Endothelial cell of umbilical vein (primary cell): ENCODE measurements around the gene KCNK10. TPM values are rescaled to one million over a fixed set of nuclear protein-coding genes. Genes with fewer than 3 reads are reported as not detected.

Experiments
- BruUV-seq: library from RNA; stranded (reverse); fragments of 400-500 nt; replicated peaks from 2 replicates; lab custom pipeline; 2021; lab: Mats Ljungman, UMichigan
- CTCF ChIA-PET: fragments of 300-600, 350-600 bp; sonication (Branson Sonifier 250); formaldehyde crosslinking; loops from one replicate; lab custom pipeline; 2021; ENCODE audit warnings: antibody characterized with exemption, inconsistent platforms; lab: Charles Lee
- POLR2A ChIA-PET: fragments of 300-600, 350-600 bp; sonication (Branson Sonifier 250); formaldehyde crosslinking; loops from one replicate; lab custom pipeline; 2021; ENCODE audit warnings: antibody characterized with exemption, inconsistent platforms; lab: Charles Lee
- DNase-seq: peaks from one replicate; pipeline ENCODE4 v3.0.0-alpha.2; 2011; ENCODE audit warnings: low read depth, low spot score
- FAIRE-seq: peaks from 2 replicates; lab custom pipeline; 2011; peaks lifted over from hg19 to GRCh38; lab: Jason Lieb, UNC
- H2AFZ ChIP-seq: 2 replicates; pipeline ENCODE4 v1.6.0; 2012; ENCODE audit warnings: low read depth, low read length, control low read depth, inconsistent platforms
- H3K27ac ChIP-seq: 2 replicates; pipeline ENCODE4 v1.5.1; 2011; ENCODE audit warnings: low read depth, mild to moderate bottlenecking, control low read depth, low read length, moderate library complexity; ENCODE audit not compliant: insufficient read depth
- H3K27me3 ChIP-seq, 2 experiments: 2 replicates each; pipeline versions ENCODE4 v1.6.0 to v1.6.1; 2011; ENCODE audit warnings: low read length in 2 of 2, mixed read lengths in 1 of 2; ENCODE audit not compliant: control insufficient read depth in 2 of 2, insufficient read depth in 2 of 2
- H3K36me3 ChIP-seq, 2 experiments: 2 replicates in 1 of 2; 3 replicates in 1 of 2; pipeline ENCODE4 v1.5.1; 2011; ENCODE audit warnings: low read length in 2 of 2, mild to moderate bottlenecking in 1 of 2, moderate library complexity in 1 of 2; ENCODE audit not compliant: control insufficient read depth in 2 of 2, insufficient read depth in 2 of 2; ENCODE audit errors: extremely low read depth in 1 of 2
- H3K4me1 ChIP-seq: 3 replicates; pipeline ENCODE4 v1.5.1; 2011; ENCODE audit warnings: mild to moderate bottlenecking, low read length; ENCODE audit not compliant: control insufficient read depth, insufficient read depth; ENCODE audit errors: extremely low read depth
- H3K4me2 ChIP-seq: 2 replicates; pipeline ENCODE4 v1.6.1; 2011; ENCODE audit warnings: low read length, control low read depth, mixed read lengths; ENCODE audit not compliant: insufficient read depth
- H3K4me3 ChIP-seq, 3 experiments: fragments of 200-600 bp in 1 of 3; sonication (generic), shearing (Covaris generic) in 1 of 3; replicated peaks in 1 of 3; 2 replicates each; pipeline ENCODE4 v1.5.1; 2011 to 2016; ENCODE audit warnings: control low read depth in 3 of 3, low read length in 3 of 3, mild to moderate bottlenecking in 2 of 3, inconsistent platforms in 1 of 3, low read depth in 1 of 3, moderate library complexity in 1 of 3; ENCODE audit not compliant: insufficient read depth in 1 of 3
- H3K79me2 ChIP-seq: 2 replicates; pipeline ENCODE4 v1.6.0; 2012; ENCODE audit warnings: low read length, inconsistent platforms; ENCODE audit not compliant: control insufficient read depth, insufficient read depth
- H3K9ac ChIP-seq: replicated peaks from 2 replicates; pipeline ENCODE3; 2011; ENCODE audit warnings: low read length, control low read depth; ENCODE audit not compliant: insufficient read depth; ENCODE audit errors: extremely low read depth
- H3K9me1 ChIP-seq: replicated peaks from 3 replicates; pipeline ENCODE4 v1.6.0; 2011; ENCODE audit warnings: mild to moderate bottlenecking, low read length; ENCODE audit not compliant: control insufficient read depth, insufficient read depth; ENCODE audit errors: extremely low read depth
- H3K9me3 ChIP-seq: replicated peaks from 2 replicates; pipeline ENCODE4 v1.5.1; 2012; ENCODE audit warnings: low read length, inconsistent platforms; ENCODE audit not compliant: control insufficient read depth, insufficient read depth
- H4K20me1 ChIP-seq: replicated peaks from 2 replicates; pipeline ENCODE3; 2011; ENCODE audit warnings: mild to moderate bottlenecking, low read length; ENCODE audit not compliant: control insufficient read depth, insufficient read depth; ENCODE audit errors: extremely low read depth
- CTCF ChIP-seq, 2 donors: IDR thresholded peaks; 1 replicate in 1 of 2; 2 replicates in 1 of 2; pipeline ENCODE4 v1.5.1; 2011; ENCODE audit warnings: low read length in 2 of 2, mild to moderate bottlenecking in 2 of 2, moderate library complexity in 2 of 2, control low read depth in 1 of 2, inconsistent platforms in 1 of 2, low read depth in 1 of 2; ENCODE audit not compliant: insufficient read depth in 1 of 2; ENCODE audit errors: extremely low read depth in 1 of 2
- EZH2 ChIP-seq: IDR thresholded peaks from 2 replicates; pipeline ENCODE4 v1.6.1; 2012; ENCODE audit warnings: borderline replicate concordance, low read depth, mild to moderate bottlenecking, moderate library complexity, low read length, inconsistent platforms; ENCODE audit not compliant: severe bottlenecking
- GATA2 ChIP-seq: IDR thresholded peaks from 2 replicates; pipeline ENCODE4 v1.7.0; 2011; ENCODE audit warnings: low read depth, mild to moderate bottlenecking, moderate library complexity, mixed read lengths, low read length; ENCODE audit not compliant: insufficient read length, insufficient read depth
- JUN ChIP-seq: IDR thresholded peaks from 2 replicates; pipeline ENCODE4 v1.6.1; 2011; ENCODE audit warnings: borderline replicate concordance, low read depth; ENCODE audit not compliant: insufficient read length, insufficient read depth
- MAX ChIP-seq: IDR thresholded peaks from 2 replicates; pipeline ENCODE4 v1.6.1; 2011; ENCODE audit not compliant: insufficient read depth, insufficient read length
- MYC ChIP-seq: IDR thresholded peaks from one replicate; pipeline ENCODE4 v1.6.1; 2011; ENCODE audit warnings: mild to moderate bottlenecking, low read depth, low read length
- POLR2AphosphoS5 ChIP-seq: IDR thresholded peaks from 2 replicates; pipeline ENCODE4 v1.6.1; 2012; ENCODE audit warnings: low read depth, mild to moderate bottlenecking, control low read depth, low read length, moderate library complexity; ENCODE audit not compliant: insufficient read depth
- dilution Hi-C: fragments of 300-500 bp; cut with MboI; formaldehyde crosslinking; loops from one replicate; pipeline ENCODE4 v1.15.0; 2019; ENCODE audit warnings: low sequenced_read_pairs; ENCODE audit not compliant: extremely low pct_ligation_motif_present
- intact Hi-C: fragments of 100-400 bp; cut with micrococcal nuclease; formaldehyde crosslinking; loops from one replicate; pipeline ENCODE4 v1.10.0; 2022
- polyA plus RNA-seq, 4 experiments: library from polyadenylated mRNA; depleted of rRNA in 3 of 4; stranded (reverse) in 3 of 4; unstranded in 1 of 4; fragments of >200 nt; gene quantifications; 2 replicates each; pipeline versions ENCODE4 v1.2.1 to v1.2.3, GENCODE V29; 2011 to 2012; ENCODE audit warnings: missing spikeins in 1 of 4
- total RNA-seq: library from RNA; stranded (reverse); gene quantifications from 2 replicates; pipeline ENCODE4 v1.2.3, GENCODE V29; 2021

The KCNK10 gene
- total and polyA plus RNA-seq, 2 donors (not counting 3 experiments of a cell fraction or from before 2014, with no cell fraction given) = not detected

- Histone ChIP-seq H3K4me1 (no peaks in the 10 kb centered on the region), H3K9me3 (no peaks in the 10 kb centered on the region), H3K36me3 (no peaks in the 10 kb centered on the region), H3K4me3 (no peak overlapping the region), H3K9ac (no peak overlapping the region), H4K20me1 (no peaks in the 10 kb centered on the region), H3K27ac (no peak overlapping the region), H3K79me2 (no peaks in the 10 kb centered on the region), H3K27me3 (no peaks in the 10 kb centered on the region), H2AFZ (no peak overlapping the region), H3K4me2 (no peak overlapping the region), H3K9me1 (no peaks in the 10 kb centered on the region)
- ChIA-PET POLR2A (no interaction called here), CTCF (no interaction called here)
- no peak for DNase-seq
- no peak for FAIRE-seq
- no TSS peak for BruUV-seq
- dilution Hi-C loops (no loop called here), intact Hi-C loops (no loop called here)
- no peak for TF ChIP-seq POLR2AphosphoS5
- TF ChIP-seq JUN = no peak
- no peak for TF ChIP-seq CTCF (IDR thresholded peaks at IDR 0.05; ENCODE audit: extremely low read depth in 1 of 2, insufficient read depth in 1 of 2, low read depth in 1 of 2, low read length in 2 of 2)
- TF ChIP-seq MAX = no peak
- TF ChIP-seq EZH2 = no peak
- no peak for TF ChIP-seq MYC
These were observed 79.1 kb downstream of the KCNK10 start for GRCh38 chr14:88243946-88244345.

- Histone ChIP-seq H3K4me3 (no peak overlapping the region), H3K9ac (no peak overlapping the region), H3K4me2 (no peak overlapping the region), H3K4me1 (no peaks in the 10 kb centered on the region), H3K27ac (no peak overlapping the region), H3K36me3 (no peaks in the 10 kb centered on the region), H2AFZ (no peak overlapping the region), H3K27me3 (no peaks in the 10 kb centered on the region), H3K79me2 (no peaks in the 10 kb centered on the region), H4K20me1 (no peaks in the 10 kb centered on the region), H3K9me1 (no peaks in the 10 kb centered on the region), H3K9me3 (no peaks in the 10 kb centered on the region)
- intact Hi-C loops = no loop called here
- dilution Hi-C loops = no loop called here
- ChIA-PET POLR2A (no interaction called here), CTCF (no interaction called here)
- no TSS peak for BruUV-seq
- DNase-seq (no peak), FAIRE-seq (no peak)
- TF ChIP-seq GATA2 (no peak), CTCF (IDR thresholded peaks at IDR 0.05; ENCODE audit: extremely low read depth in 1 of 2, insufficient read depth in 1 of 2, low read depth in 1 of 2, low read length in 2 of 2) (no peak)
These were observed 80.6 kb downstream of the KCNK10 start for GRCh38 chr14:88242446-88242845.
